ENCODE results near the gene GPC5.
"Not testable (repeated sequence)": the region's sequence is repeated elsewhere in the genome, so short reads cannot be mapped to it uniquely, and the experiment has no call there.

GPC5 gene

DNA sequence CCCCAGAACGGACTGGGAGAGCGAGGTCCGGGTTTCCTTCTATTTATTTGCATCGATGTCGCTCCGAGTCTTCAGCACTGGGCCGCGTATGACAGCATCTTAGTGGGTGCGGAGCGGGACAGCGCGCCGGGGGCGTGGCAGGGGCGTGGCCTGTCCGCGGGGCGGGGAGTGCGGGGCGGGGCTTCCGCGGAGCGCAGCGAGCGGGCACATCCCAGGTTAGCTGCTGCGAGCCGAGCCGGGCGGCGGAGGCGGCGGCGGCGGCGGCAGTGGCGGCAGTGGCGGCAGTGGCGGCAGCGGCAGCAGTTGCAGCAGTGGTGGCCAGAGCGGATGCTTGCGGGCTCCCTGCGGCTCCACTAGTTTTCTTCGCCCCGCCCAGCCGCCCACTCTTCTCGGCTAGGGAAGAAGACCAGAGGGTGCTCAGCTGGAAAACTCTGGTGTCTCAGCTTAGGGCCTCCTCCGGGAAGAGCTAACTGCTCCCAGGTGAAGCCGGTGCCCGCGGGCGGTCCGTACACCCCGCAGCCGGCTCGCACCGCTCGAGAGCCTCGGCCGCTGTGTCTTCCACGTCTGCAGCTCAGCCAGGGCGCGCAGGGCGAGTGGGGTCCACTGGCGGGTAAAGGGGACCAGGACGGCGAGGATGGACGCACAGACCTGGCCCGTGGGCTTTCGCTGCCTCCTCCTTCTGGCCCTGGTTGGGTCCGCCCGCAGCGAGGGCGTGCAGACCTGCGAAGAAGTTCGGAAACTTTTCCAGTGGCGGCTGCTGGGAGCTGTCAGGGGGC lies at the start of gene GPC5:
GPC5 (plus strand) TSS at position 209 of the 776 bp plus-strand sequence.
- DNase-seq, result peak; percentile 88

DNA sequence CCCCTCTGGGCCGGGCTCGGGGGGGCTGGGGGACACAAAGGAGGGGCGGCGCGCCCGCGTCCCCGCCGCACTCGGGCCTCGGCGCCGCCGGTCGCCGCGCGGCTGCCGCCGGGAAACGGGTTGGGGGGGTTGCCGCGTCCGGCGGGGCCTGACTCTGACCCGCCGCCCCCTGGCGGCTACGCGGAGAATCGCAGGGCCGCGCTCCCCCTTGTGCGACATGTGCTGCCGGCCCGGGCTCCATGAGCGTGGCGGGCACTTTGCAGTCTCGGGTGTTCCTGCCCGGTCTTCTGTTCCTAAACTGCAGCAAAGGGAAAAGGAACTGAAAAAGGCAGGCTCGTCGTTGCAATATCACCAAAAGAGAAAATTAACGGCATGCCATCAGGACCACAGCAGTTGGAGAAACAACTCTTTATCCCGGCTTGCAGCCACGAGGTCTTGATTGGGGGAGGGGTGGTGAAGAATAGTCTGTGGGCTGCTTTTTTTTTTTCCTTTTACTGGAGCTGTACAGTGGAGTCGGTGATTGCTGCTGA lies 49.5 kb upstream of the GPC5 start:
- DNase-seq, result peak; percentile 89

DNA sequence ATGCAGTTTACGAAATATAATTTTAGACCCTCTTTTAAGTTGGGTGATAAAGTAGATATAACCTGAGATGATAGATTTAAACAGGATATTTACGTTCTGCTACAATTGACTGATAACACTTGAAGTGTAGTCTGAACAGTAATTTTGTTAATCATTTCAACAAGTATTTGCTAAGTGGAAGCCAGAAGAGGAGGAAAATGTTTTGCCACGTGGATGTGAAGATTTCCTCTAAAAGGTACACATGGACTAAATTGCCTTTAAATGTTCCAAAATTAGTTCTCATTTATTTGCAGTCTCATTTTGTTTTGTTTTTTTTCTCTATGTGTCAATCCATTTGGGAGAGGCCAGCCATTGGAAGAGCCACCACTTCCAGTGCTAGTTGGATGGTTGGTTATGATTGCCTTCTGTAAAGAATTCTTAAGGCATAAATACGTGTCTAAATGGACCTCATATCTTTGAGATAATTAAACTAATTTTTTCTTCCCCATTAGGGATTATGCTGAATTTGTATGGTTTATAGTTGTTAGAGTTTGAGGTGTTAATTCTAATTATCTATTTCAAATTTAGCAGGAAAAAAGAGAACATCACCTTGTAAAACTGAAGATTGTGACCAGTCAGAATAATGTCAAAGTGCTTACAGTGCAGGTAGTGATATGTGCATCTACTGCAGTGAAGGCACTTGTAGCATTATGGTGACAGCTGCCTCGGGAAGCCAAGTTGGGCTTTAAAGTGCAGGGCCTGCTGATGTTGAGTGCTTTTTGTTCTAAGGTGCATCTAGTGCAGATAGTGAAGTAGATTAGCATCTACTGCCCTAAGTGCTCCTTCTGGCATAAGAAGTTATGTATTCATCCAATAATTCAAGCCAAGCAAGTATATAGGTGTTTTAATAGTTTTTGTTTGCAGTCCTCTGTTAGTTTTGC lies 48.2 kb upstream of the GPC5 start:
- no peak for DNase-seq

DNA sequence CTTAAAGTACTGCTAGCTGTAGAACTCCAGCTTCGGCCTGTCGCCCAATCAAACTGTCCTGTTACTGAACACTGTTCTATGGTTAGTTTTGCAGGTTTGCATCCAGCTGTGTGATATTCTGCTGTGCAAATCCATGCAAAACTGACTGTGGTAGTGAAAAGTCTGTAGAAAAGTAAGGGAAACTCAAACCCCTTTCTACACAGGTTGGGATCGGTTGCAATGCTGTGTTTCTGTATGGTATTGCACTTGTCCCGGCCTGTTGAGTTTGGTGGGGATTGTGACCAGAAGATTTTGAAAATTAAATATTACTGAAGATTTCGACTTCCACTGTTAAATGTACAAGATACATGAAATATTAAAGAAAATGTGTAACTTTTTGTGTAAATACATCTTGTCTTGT lies 47.3 kb upstream of the GPC5 start:
- DNase-seq, result no peak

DNA sequence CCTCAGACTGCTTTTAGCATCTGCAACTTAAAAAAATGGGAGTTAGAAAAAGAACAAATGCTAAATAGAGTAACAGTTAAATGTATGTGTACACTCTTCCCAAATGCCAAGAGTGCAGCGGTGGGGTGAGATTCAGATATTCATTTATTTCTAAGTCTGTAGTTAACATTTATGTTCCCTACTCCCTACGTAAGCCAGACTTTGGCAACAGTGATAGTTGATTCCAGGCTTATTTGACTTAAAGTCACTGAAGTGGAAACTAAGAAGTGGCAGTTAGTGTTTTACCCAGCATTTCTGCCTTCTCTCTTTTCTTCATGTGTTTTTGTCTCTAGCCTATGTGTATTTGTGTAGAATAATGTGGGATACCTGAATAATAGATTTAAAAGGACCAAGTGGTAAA lies 46.4 kb upstream of the GPC5 start:
- DNase-seq, result no peak

DNA sequence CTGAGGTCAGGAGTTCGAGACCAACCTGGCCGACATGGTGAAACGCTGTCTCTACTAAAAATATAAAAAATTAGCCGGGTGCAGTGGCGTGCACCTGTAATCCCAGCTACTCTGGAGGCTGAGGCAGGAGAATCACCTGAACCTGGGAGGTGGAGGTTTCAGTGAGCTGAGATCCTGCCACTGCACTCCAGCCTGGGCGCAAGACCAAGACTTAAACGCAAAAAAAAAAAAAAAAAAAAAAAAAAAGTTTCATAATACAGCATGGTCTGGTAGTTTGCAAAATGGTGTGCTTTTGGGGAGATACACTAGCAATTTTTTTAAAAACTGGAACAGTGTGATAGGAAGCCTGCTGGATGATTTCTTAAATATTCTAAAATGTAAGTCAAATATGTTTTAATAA lies 45.5 kb upstream of the GPC5 start:
- DNase-seq, result not testable (repeated sequence)

DNA sequence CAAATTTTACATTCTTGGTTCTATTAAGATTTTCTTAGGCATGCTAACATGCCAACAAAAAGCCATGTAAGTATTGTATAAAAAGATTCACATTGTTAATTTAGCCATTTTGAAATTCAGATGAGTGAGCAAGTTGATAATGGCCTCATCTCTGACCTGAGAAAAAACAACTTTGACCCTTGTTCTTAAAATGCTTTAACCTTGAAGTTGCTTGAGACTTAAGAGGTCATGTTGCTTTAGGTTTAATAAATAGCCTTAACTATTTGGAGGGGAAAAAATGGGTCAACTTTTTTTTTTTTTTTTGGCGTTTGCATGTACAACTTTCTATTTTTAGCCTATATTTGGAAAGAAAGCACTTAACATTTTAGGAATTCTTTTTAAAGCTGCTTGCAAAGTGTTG lies 44.9 kb upstream of the GPC5 start:
- no peak for DNase-seq

DNA sequence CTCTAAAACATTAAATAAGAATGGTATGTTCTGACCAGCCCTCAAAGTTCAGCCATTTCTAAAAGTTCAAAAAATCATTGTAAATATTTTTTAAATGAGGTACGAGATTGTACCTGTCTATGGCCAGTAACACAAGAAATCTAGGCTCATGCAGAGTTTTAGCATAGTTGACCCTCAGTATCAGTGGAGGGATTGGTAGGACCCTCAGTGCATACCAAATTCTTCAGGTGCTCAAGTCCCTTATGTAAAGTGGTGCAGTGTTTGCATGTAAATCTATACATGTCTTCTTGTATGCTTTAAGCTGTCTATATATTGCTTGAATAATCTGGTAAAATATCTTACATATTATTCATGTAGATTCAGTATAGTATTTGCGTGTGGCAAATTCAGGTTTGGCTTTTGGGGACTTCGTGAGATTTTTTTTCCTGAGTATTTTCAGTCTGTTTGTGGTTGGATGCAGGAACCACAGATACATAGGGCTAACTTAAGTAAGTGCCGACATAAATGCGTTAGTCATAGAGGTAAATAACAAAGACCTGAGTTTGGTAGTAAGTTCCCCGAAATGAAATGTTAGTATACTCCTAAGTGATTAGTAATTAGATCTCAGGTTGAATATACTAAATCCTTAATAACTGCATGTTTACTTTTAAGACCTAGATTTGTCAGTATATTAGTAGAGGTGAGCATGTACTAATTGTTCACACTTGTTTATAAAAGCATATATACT lies 43.2 kb upstream of the GPC5 start:
- no peak for DNase-seq

DNA sequence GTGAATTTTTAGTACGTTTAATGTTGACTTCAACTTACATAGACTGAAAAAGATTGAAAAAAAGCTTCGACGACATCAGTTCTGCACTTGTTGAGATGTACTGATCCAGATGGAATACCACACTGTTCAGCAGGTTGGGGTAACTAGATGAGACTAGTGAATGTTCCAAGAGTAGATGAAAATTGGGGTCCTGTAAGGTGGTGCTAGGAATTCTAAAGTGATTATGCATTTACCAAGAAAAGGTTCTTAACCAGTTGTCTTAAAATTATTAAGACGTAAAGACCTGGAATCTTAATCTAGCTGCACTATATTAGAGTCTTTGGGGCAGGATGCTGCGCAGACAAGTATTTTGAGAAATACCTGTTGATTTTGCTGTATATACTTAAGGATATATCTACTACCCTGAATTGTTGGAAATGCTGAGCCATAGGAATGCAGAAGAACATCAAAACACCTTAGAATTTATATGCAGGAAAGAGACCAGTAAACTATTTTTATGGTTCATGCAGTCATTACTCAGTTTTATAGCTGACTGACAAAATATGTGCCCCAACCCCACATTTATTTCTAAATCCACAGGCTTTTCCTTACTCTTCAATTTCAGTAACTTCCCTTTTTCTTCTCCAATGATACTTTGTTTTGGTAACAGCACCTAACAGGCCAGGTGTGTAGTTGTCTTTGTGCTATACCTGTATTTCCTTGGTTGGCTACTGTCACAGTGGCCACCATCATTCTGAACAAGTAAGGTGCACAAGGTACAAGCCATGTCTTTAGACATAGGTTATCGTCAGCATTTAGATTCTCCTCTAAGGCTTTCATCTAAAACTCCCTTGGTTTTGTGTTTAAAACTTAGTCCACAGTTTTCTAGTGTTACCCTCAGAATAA lies 42.4 kb upstream of the GPC5 start:
- DNase-seq, result no peak

DNA sequence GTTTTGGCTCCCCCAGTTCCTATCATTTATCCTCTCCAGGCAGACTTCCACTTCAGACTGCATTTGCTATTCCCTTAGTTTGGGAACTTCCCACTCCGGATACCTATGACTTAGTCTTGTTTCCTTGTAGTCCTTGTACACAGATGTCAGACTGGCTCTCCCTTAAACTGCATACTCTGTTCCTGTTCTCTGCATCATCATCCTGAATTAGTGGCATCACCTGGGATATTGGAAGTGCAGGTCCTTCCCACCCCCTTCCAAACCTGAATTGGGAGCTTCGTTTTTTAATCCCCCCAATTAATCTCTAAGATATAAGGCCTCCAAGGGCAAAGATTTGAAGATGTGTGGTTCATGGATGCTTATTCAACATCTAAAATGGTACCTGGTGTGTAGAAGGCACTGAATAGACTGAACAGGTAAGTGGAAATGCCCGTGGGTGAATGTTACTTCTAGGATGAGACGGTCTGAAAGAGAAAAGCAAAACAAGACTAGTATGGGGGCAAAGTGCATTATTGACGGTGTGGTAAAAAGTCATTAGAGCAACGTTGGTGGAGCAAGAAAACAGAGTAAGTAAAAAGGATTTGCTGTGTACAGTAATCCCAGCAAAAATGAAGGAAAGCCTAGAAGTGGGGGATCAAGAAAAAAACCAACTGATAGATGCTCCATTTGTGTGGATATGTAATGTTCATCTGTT lies 41.4 kb upstream of the GPC5 start:
- DNase-seq, result no peak

DNA sequence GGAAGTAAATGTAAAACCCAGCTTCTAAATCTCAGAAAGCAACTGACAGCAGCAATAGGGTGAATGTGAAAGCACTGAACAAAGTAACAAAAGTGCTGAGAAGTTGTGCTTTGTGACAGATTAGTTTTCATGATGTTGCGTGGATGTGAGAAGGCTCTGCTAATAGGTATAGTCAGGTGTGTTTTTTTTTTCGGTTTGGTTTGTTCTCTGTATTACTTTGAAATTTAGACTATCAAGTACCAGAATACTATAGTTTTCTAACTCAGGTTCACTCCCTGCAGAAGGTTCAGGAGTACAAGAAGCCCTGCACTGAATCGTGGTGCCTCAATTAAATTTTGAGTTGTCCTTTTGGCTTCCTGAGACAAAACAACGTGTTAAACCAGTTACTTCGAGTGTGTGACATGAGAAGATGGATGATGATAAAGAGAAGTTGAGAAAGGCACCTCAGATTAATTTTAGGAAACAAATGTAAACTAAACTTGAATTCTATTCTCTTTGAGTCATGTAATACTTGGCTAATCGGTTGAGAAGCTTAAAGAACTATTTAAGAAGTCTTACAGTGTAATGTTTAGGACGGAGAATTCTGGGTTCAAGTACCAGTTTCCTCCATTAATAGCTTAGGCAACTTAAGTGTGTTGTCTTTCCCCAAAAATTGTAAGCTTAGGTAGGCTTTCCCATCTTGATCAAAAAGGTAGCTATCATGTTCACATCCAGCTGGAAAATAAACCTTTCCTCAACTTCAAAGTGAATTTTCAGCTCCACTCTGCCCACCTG lies 40.6 kb upstream of the GPC5 start:
- DNase-seq, result no peak

DNA sequence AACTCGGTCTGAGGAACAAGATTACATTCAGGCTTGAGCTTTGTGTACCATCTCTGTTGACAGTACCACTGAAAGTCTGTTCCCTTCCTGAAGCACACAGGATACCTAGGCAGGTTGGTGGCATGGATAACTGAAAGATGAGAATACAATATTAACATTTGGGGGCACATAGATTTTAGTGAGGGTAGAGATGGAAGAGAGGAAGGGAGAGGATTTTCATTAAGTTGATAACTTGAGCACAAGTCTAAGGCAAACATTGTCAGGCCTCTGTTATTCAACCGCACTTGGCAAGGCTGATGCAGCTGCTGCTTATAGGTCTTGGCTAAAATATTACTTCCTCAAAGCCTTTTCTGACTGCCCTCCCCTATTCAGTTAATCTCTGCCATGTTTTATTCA lies 40.0 kb upstream of the GPC5 start:
- DNase-seq, result no peak

DNA sequence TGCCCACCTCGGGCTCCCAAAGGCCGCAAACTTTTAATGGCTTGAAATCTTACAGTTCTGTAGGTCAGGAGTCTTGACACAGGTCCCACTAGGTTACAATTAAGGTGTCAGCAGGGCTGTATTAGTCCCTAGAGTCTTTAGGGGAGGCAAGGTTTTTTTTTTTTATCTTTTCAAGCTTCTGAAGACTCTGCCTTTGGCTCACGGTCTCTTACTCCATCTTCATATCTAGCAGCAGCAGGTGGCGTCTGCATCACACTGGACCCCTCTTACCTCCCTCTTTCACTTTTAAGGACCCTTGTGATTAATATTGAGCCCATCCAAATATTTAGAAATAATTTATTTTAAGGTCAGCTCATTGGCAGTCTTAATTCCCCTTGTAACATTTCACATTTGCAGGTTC lies 39.3 kb upstream of the GPC5 start:
- DNase-seq, result no peak

DNA sequence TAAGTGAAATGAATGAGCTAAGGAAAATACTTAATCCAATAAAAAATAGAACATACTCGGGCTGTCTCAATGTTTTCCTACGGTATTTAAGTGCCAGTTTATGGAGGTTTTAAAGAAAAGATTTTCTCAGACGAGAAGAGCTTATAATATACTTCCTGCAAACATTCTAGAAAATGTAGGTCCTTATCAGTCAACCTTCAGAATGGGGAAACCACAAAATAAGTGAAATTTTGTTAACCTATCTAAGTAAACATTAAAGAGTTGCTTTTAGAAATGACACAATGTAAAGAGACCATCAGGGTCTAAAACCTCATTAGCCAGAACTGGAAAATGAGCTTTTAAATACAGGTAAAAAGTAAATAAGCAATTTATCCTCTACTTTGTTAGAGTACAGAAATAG lies 38.8 kb upstream of the GPC5 start:
- DNase-seq, result no peak

DNA sequence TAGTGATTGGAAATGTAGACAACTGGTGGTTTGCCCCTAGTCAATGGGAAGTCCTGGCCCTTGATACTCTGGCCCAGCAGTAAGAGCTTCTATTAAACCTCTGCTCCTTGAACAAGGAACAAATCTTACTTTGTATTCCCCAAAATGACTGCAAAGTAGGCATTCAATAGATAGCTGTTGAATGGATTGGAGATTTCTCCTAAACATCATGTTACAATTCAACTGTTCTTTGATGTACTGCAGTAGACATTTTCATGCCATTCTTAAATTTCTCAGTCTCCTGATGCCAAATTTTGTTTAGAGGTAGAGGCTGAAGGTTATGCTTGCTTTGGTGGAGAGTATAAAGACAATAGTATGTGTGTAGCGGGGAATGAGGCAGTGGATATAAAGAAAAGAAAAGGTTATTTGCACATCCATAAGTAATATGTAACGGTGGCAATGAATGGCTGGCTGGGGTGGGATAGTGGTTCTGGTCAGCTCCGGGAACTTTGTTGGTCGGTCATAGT lies 38.1 kb upstream of the GPC5 start:
- no peak for DNase-seq

DNA sequence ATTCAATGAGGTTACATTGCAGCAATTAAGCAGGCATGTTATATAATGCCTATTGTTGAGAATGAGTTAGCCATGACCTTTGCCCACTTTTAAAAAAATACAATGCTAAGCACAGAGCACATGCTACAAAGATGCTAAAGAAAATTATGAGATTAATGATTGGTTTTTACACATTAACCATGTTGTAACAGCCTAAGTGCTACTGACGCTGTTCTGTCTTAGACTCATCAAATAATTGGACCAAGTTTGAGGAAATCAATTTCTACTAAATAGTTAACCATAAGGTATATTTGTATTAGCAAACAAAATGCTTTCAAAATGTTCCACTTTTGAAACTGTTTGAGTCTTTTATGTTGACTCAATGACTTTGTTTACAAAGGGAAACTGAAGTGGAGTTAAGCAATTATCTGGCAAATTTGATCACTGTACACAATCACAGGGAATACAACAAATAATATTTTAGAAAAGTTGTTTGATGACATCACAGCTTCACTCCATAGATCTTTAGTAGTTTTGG lies 36.6 kb upstream of the GPC5 start:
- DNase-seq, result no peak

DNA sequence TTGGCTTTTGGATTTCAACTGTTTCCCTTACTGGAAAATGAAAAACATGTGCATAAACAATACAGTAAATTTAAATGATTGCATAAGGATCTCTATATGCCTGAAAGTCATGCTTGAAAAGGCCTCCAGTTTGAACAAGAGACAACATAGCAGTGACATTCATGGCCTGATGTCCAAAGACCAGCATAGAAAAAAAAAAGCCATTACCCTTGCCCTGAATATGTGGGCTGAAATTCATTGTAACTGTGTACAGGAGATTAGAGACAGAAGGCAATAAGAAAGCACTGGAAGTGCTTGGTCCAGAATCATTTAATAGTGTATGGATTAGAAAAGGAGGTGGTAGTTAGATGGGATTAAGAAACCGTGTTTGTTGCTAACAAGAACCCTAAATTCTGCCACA lies 35.5 kb upstream of the GPC5 start:
- DNase-seq, result no peak

DNA sequence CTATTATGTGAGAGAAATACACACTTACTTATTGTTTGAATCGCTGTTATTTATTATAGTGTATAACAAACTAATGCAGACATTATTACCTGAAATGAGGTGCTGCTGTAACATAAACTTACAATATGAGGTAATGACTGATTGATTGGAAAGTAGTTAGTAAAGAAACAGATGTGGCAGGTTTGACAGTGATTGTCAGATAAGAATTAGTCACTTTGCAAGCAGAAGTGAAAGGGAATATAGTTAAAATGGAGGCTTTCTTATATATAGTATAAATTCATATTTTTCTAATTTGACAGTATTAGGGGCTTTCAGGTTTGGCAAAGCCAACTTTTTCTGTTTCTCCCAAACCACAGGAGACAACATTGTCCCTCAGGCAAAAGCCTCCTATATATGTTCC lies 30.3 kb upstream of the GPC5 start:
- DNase-seq, result no peak

DNA sequence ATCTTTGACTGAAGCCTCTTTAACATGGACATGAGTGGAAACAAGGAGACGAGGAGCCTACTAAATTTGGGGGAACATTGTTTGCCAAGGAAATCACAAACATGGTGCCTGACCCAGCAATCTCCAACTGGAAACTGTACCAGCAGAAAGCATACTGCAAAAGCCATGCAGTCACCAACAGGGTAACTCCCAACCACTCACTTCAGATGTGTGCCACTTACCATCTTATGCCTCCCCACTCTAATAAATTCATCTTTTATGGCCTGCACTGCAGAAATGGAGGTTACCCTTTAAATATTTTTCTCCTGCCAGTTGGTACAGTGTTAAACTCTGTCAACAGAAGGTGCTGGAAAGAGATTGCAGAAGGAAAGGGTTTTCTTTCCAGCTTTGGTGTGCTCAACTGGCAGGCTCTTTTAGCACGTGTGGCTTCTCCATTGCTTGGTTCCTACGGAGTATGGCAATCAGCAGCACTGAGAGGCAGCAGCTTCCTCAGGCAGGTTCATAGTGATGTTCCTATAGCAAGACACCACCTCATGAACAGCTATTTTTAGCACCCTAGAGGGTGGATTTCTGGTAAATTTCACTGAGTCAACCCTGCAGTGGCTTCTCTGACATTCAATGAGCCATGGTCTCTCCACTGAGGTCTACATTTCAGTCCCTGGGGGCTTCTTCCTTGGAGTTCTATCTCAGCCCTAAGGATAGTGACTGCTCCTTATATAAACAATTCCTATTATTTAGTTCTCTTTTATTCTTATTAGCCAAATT lies 29.6 kb upstream of the GPC5 start:
- no peak for DNase-seq

DNA sequence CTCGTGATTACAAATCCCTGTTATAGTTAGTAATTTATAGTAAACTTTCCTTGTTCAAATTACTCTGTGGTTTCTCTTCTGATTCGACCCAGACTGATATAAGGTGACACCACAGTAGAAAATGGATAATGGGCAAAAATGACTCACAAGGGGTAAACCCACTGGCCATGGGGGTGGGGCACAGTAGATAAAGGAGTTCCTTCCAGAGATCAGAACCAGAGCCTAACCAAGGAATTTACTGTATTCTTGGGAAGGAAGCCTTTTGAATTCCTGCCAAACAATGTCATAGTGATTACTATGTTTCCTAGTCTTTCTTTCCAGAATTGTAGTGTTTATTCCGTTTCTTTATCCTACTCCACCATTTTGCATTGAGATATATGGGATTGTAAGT lies 29.0 kb upstream of the GPC5 start:
- no peak for DNase-seq
